Left ventricle myocardium inferior (tissue), 1 donor: ENCODE results near the gene IL20. TPM values are rescaled to one million over a fixed set of nuclear protein-coding genes. Genes with fewer than 3 reads are reported as not detected.

Source experiments
- DNase-seq: peaks from one replicate; pipeline ENCODE4 v3.0.0-alpha.2; 2020
- H3K27ac ChIP-seq: fragments of 200-600 bp; replicated peaks from 2 replicates; pipeline ENCODE4 v1.8.0; 2021
- H3K27me3 ChIP-seq: fragments of 200-600 bp; 2 replicates; pipeline ENCODE4 v1.8.0; 2021; ENCODE audit warnings: low read depth
- H3K36me3 ChIP-seq: fragments of 200-600 bp; 2 replicates; pipeline ENCODE4 v1.8.0; 2021
- H3K4me1 ChIP-seq: fragments of 200-600 bp; 2 replicates; pipeline ENCODE4 v1.8.0; 2021
- H3K4me3 ChIP-seq: fragments of 200-600 bp; 2 replicates; pipeline ENCODE4 v1.8.0; 2021; ENCODE audit warnings: mild to moderate bottlenecking, moderate library complexity
- H3K9me3 ChIP-seq: fragments of 200-600 bp; replicated peaks from 2 replicates; pipeline ENCODE4 v1.8.0; 2021
- CTCF ChIP-seq: fragments of 200-600 bp; IDR thresholded peaks from 2 replicates; pipeline ENCODE4 v1.8.0; 2021; ENCODE audit warnings: antibody characterized with exemption, mild to moderate bottlenecking, borderline replicate concordance
- intact Hi-C: fragments of 100-400 bp; cut with micrococcal nuclease; formaldehyde crosslinking; loops from one replicate; pipeline ENCODE4 v1.11.0; 2022
- total RNA-seq: library from RNA; stranded (reverse); fragmentation: NEBNext Ultra II Directional; extraction: Animal tissue kit (Norgen Biotek cat#: 25700); gene quantifications from one replicate; pipeline ENCODE4 v1.2.1, GENCODE V29; 2021
- donor health status: DM: no; HTN: yes; CAD: no; lungs with severe emphysema.

Gene IL20
- total RNA-seq, 1 donor from 2014 or later = not detected

GRCh38 chr1:206875752-206876377 is 10.4 kb downstream of the IL20 start:
- intact Hi-C loops = no loop called here
- H3K4me3 ChIP-seq = no peak overlapping the region

GRCh38 chr1:206878456-206878855 is 13.0 kb downstream of the IL20 start:
- Histone ChIP-seq H3K4me3 (no peak overlapping the region), H3K27ac (no peak overlapping the region), H3K27me3 (no peaks in the 10 kb centered on the region), H3K4me1 (no peaks in the 10 kb centered on the region), H3K9me3 (peaks cover 35% of the 10 kb centered on the region), H3K36me3 (no peaks in the 10 kb centered on the region)
- TF ChIP-seq CTCF = no peak
- intact Hi-C loops = no loop called here
- DNase-seq = no peak

More at GRCh38 chr1:206875752-206876377, 10.4 kb downstream of the IL20 start:
- no peaks in the 10 kb centered on the region for H3K36me3 ChIP-seq
- DNase-seq = no peak
- H3K27me3 ChIP-seq = no peaks in the 10 kb centered on the region
- H3K27ac ChIP-seq = no peak overlapping the region
- peaks cover 6% of the 10 kb centered on the region for H3K4me1 ChIP-seq
- H3K9me3 ChIP-seq = peaks cover 35% of the 10 kb centered on the region
- TF ChIP-seq CTCF = no peak

- Histone ChIP-seq H3K4me3 (no peak overlapping the region), H3K36me3 (no peaks in the 10 kb centered on the region), H3K27me3 (peaks cover under 1% of the 10 kb centered on the region), H3K27ac (no peak overlapping the region), H3K4me1 (no peaks in the 10 kb centered on the region), H3K9me3 (peaks cover 35% of the 10 kb centered on the region)
- no peak for TF ChIP-seq CTCF
- DNase-seq = no peak
- intact Hi-C loops = no loop called here
Observed at GRCh38 chr1:206880314-206880713, 14.9 kb downstream of the IL20 start.

- Histone ChIP-seq H3K27ac (no peak overlapping the region), H3K4me3 (no peak overlapping the region), H3K9me3 (peaks cover 21% of the 10 kb centered on the region), H3K27me3 (peaks cover 17% of the 10 kb centered on the region), H3K4me1 (no peaks in the 10 kb centered on the region), H3K36me3 (no peaks in the 10 kb centered on the region)
- intact Hi-C loops = no loop called here
- no peak for DNase-seq
- TF ChIP-seq CTCF = no peak
Observed at GRCh38 chr1:206882555-206882954, 17.1 kb downstream of the IL20 start.

GRCh38 chr1:206883160-206883559 is 17.7 kb downstream of the IL20 start:
- no peak for TF ChIP-seq CTCF
- intact Hi-C loops = no loop called here
- Histone ChIP-seq H3K27me3 (peaks cover 17% of the 10 kb centered on the region), H3K4me3 (no peak overlapping the region), H3K36me3 (no peaks in the 10 kb centered on the region), H3K4me1 (no peaks in the 10 kb centered on the region), H3K27ac (no peak overlapping the region), H3K9me3 (peaks cover 15% of the 10 kb centered on the region)
- no peak for DNase-seq
